Measurements from ENCODE around the gene KCNA3.

KCNA3 gene

DNA sequence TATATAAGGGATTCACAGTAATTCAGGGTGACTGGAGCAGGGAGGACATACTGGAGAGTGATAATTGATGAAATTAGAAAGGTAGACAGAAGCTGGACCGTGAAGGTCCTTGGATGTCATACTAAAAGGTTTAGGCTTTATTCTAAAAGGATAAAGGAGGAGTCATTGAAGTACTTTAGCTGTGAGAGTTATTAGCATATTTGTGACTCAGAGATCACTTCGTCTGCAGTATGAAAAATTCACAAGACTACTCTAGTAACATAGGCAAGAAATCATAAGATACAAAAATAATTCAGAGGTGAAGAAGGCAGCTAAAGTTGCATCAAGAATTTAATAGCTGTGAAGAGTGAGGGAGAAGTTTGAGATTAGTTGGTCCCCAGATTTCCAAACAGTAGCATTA lies 26.3 kb downstream of the KCNA3 start:
- Histone ChIP-seq H3K36me3 (ENCODE audit: control insufficient read depth in 2 of 2, insufficient read depth in 1 of 2, low read length in 2 of 2) (no peaks in the 10 kb centered on the region), H3K4me1 (ENCODE audit: control insufficient read depth, insufficient read depth, low read length) (peaks cover 10% of the 10 kb centered on the region), H3K9me3 (ENCODE audit: control insufficient read depth, insufficient read depth, low read depth, low read length) (no peaks in the 10 kb centered on the region), H3K27ac (ENCODE audit: extremely low read depth, low read depth, low read length) (no peak overlapping the region), H3K4me3 (ENCODE audit: low read depth, low read length) (no peak overlapping the region)
- POLR2A ChIA-PET: no interaction called here
- TF ChIP-seq ZNF37A (tag by site-specific recombination; IDR thresholded peaks at IDR 0.05) (no peak), ZSCAN16 (tag by site-specific recombination; IDR thresholded peaks at IDR 0.05) (no peak), ZNF76 (tag by site-specific recombination; IDR thresholded peaks at IDR 0.05; ENCODE audit: borderline replicate concordance, low read depth) (no peak), ZNF433 (tag by site-specific recombination; IDR thresholded peaks at IDR 0.05; ENCODE audit: low read depth) (no peak), ZBTB8A (tag by site-specific recombination; IDR thresholded peaks at IDR 0.05) (no peak), BCL11B (tag by site-specific recombination; IDR thresholded peaks at IDR 0.05; ENCODE audit: low read depth) (no peak), ZNF48 (tag by site-specific recombination; IDR thresholded peaks at IDR 0.05) (no peak), ZNF600 (tag by site-specific recombination; IDR thresholded peaks at IDR 0.05) (no peak), ZFP41 (tag by site-specific recombination; IDR thresholded peaks at IDR 0.05; ENCODE audit: borderline replicate concordance) (no peak), YY1 (tag by site-specific recombination; IDR thresholded peaks at IDR 0.05) (no peak), KLF7 (tag by site-specific recombination; IDR thresholded peaks at IDR 0.05; ENCODE audit: borderline replicate concordance) (no peak), ZNF623 (tag by site-specific recombination; IDR thresholded peaks at IDR 0.05) (no peak), ZNF157 (tag by site-specific recombination; IDR thresholded peaks at IDR 0.05) (no peak), ZBTB48 (tag by site-specific recombination; IDR thresholded peaks at IDR 0.05) (no peak), ZXDB (tag by site-specific recombination; IDR thresholded peaks at IDR 0.05) (no peak), ZBTB17 (tag by site-specific recombination; IDR thresholded peaks at IDR 0.05) (no peak), ZNF549 (tag by site-specific recombination; IDR thresholded peaks at IDR 0.05) (no peak), OSR2 (tag by site-specific recombination; IDR thresholded peaks at IDR 0.05) (no peak)
- TF ChIP-seq, protein P1, sequence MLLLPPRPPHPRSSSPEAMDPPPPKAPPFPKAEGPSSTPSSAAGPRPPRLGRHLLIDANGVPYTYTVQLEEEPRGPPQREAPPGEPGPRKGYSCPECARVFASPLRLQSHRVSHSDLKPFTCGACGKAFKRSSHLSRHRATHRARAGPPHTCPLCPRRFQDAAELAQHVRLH (tag by site-specific recombination; IDR thresholded peaks at IDR 0.05): no peak
- TF ChIP-seq, protein P2, sequence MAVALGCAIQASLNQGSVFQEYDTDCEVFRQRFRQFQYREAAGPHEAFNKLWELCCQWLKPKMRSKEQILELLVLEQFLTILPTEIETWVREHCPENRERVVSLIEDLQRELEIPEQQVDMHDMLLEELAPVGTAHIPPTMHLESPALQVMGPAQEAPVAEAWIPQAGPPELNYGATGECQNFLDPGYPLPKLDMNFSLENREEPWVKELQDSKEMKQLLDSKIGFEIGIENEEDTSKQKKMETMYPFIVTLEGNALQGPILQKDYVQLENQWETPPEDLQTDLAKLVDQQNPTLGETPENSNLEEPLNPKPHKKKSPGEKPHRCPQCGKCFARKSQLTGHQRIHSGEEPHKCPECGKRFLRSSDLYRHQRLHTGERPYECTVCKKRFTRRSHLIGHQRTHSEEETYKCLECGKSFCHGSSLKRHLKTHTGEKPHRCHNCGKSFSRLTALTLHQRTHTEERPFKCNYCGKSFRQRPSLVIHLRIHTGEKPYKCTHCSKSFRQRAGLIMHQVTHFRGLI (tag by site-specific recombination; IDR thresholded peaks at IDR 0.05): no peak
- CTCF ChIA-PET: interaction anchor here (1.2 to 3.8 kb wide), 3 partner anchors 29 to 125 kb away, joined by 7 to 15 read pairs (median 9); no protein-coding TSS in a partner anchor

DNA sequence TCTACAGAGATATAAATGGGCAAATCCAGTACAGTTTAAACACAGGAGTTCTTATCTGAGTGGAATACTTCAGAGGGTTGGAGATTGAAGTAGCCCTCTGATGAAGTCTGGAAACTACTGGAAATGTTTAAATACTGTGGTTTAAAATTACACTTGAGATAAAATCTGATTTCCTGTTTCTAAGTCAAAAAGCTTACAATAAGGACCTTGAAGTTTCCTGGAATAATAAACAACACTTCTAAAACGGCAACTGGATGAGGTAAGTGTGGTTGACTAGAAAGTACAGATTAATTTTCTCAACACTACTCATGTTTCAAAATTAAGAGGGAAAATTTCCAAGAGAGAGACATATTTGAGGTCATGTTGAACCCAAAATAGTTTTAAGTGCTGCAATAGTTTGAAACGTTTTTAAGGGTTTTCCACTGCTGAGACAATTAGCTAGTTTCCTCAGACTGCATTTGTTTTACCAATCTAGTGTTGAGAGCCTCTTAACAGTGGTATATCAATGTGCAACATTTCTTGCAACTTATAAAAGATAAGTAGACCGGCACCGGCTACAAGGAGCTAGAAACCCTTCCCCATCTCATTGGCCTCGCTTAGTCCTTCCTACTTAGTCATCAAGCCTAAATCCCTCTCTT lies 27.4 kb downstream of the KCNA3 start:
- Histone ChIP-seq H3K4me1 (ENCODE audit: control insufficient read depth, insufficient read depth, low read length) (peaks cover 10% of the 10 kb centered on the region), H3K27ac (ENCODE audit: extremely low read depth, low read depth, low read length) (no peak overlapping the region; the same call in 1 of the 2 replicates), H3K9me3 (ENCODE audit: control insufficient read depth, insufficient read depth, low read depth, low read length) (no peaks in the 10 kb centered on the region), H3K4me3 (ENCODE audit: low read depth, low read length) (no peak overlapping the region), H3K36me3 (ENCODE audit: control insufficient read depth in 2 of 2, insufficient read depth in 1 of 2, low read length in 2 of 2) (no peaks in the 10 kb centered on the region)
- ChIA-PET CTCF (interaction anchor here (0.6 to 3.8 kb wide), 6 partner anchors 28 to 601 kb away, joined by 3 to 15 read pairs (median 4); no protein-coding TSS in a partner anchor), POLR2A (no interaction called here)
- TF ChIP-seq ZNF747 (tag by site-specific recombination; IDR thresholded peaks at IDR 0.05) (no peak), ZNF19 (tag by site-specific recombination; IDR thresholded peaks at IDR 0.05; ENCODE audit: low read depth) (peak; percentile 87; the same call in 1 of the 2 replicates), ZNF24 (tag by site-specific recombination; IDR thresholded peaks at IDR 0.05) (peak; percentile 89), ZNF621 (tag by site-specific recombination; IDR thresholded peaks at IDR 0.05) (no peak), ZNF558 (tag by site-specific recombination; IDR thresholded peaks at IDR 0.05) (0 out of 2 replicates have a peak, but pooled peaks have one; percentile 66), GLIS2 (tag by site-specific recombination; IDR thresholded peaks at IDR 0.05) (no peak), MEIS1 (CRISPR knock-in tag; IDR thresholded peaks at IDR 0.05; ENCODE audit: borderline replicate concordance) (no peak), ZSCAN30 (tag by site-specific recombination; IDR thresholded peaks at IDR 0.05) (no peak), ZNF133 (tag by site-specific recombination; IDR thresholded peaks at IDR 0.05) (no peak), OVOL3 (tag by site-specific recombination; IDR thresholded peaks at IDR 0.05) (peak; percentile 86; the same call in 1 of the 2 replicates), ZBTB21 (tag by site-specific recombination; IDR thresholded peaks at IDR 0.05) (peak; percentile 93), ZNF202 (tag by site-specific recombination; IDR thresholded peaks at IDR 0.05; ENCODE audit: borderline replicate concordance) (no peak), ZNF837 (tag by site-specific recombination; IDR thresholded peaks at IDR 0.05) (no peak)
- TF ChIP-seq, protein P3, sequence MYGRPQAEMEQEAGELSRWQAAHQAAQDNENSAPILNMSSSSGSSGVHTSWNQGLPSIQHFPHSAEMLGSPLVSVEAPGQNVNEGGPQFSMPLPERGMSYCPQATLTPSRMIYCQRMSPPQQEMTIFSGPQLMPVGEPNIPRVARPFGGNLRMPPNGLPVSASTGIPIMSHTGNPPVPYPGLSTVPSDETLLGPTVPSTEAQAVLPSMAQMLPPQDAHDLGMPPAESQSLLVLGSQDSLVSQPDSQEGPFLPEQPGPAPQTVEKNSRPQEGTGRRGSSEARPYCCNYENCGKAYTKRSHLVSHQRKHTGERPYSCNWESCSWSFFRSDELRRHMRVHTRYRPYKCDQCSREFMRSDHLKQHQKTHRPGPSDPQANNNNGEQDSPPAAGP (tag by site-specific recombination; IDR thresholded peaks at IDR 0.05): no peak
- TF ChIP-seq, protein P4, sequence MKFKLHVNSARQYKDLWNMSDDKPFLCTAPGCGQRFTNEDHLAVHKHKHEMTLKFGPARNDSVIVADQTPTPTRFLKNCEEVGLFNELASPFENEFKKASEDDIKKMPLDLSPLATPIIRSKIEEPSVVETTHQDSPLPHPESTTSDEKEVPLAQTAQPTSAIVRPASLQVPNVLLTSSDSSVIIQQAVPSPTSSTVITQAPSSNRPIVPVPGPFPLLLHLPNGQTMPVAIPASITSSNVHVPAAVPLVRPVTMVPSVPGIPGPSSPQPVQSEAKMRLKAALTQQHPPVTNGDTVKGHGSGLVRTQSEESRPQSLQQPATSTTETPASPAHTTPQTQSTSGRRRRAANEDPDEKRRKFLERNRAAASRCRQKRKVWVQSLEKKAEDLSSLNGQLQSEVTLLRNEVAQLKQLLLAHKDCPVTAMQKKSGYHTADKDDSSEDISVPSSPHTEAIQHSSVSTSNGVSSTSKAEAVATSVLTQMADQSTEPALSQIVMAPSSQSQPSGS (tag by site-specific recombination; IDR thresholded peaks at IDR 0.05; ENCODE audit: low read depth): peak; percentile 72
